ENCODE results near the gene RAP1GAP2. TPM values are rescaled to one million over a fixed set of nuclear protein-coding genes. Genes with fewer than 3 reads are reported as not detected.

Gene RAP1GAP2
- total and polyA plus RNA-seq, 2 of the 8 experiments (the other 6 are each of a cell fraction or from before 2014, with no cell fraction given): 24.0 to 63.8 TPM

- H2AFZ ChIP-seq (ENCODE audit: low read length): no peak overlapping the region
- H3K27ac ChIP-seq (ENCODE audit: low read depth, low read length): no peak overlapping the region
- no peak overlapping the region for H3K23ac ChIP-seq (ENCODE audit: insufficient read length)
- H4K5ac ChIP-seq (ENCODE audit: insufficient read length, low read depth, low read length): no peak overlapping the region
- H3K4me2 ChIP-seq (ENCODE audit: insufficient read depth in 1 of 2, low read depth in 2 of 2, low read length in 2 of 2): no peak overlapping the region
- ChIA-PET CTCF (ENCODE audit: partially characterized antibody) (interaction anchor here (0.9 to 2.5 kb wide), 8 partner anchors 12 to 734 kb away, joined by 3 to 6 read pairs (median 4); no protein-coding TSS in a partner anchor), POLR2A (ENCODE audit: partially characterized antibody) (no interaction called here)
- no peak overlapping the region for H2BK120ac ChIP-seq (replicated peaks; ENCODE audit: low read depth, low read length)
- no peak overlapping the region for H3K14ac ChIP-seq (ENCODE audit: insufficient read length)
- H3K4ac ChIP-seq (replicated peaks; ENCODE audit: insufficient read length, low read depth, low read length): no peak overlapping the region
- TF ChIP-seq ASH2L (IDR thresholded peaks at IDR 0.05; ENCODE audit: low read length) (no peak), BRCA1 (IDR thresholded peaks at IDR 0.05; ENCODE audit: low read depth, low read length) (no peak), SAP30 (IDR thresholded peaks at IDR 0.05; ENCODE audit: insufficient read depth, insufficient replicate concordance, low read length) (no peak), KDM1A (IDR thresholded peaks at IDR 0.05; ENCODE audit: borderline replicate concordance, low read length) (peak; percentile 66; the same call in 1 of the 2 replicates)
- H3K27me3 ChIP-seq (replicated peaks in 1 of 4; ENCODE audit: control insufficient read depth in 3 of 4, extremely low read depth in 1 of 4, insufficient read depth in 3 of 4, low read length in 3 of 4): no peaks in the 10 kb centered on the region
- DNase-seq (ENCODE audit: low read depth in 1 of 2, low spot score in 2 of 2): no peak
- no peaks in the 10 kb centered on the region for H3K36me3 ChIP-seq (ENCODE audit: control insufficient read depth in 2 of 4, insufficient read depth in 4 of 4, low read length in 3 of 4)
- H4K8ac ChIP-seq (ENCODE audit: extremely low read depth, insufficient read depth, low read length): no peak overlapping the region
- peaks cover 2% of the 10 kb centered on the region; the same call in 1 of the 2 replicates for H3K79me1 ChIP-seq (ENCODE audit: low read depth, low read length)
- H2BK15ac ChIP-seq (ENCODE audit: low read length): no peak overlapping the region
- peaks cover 5 to 8% of the 10 kb centered on the region in 2 experiments for H4K20me1 ChIP-seq (replicated peaks in 1 of 2; ENCODE audit: control insufficient read depth in 1 of 2, insufficient read depth in 2 of 2, low read length in 2 of 2)
- no peaks in the 10 kb centered on the region for H3K23me2 ChIP-seq (ENCODE audit: low read depth, low read length)
- no peak overlapping the region for H2BK12ac ChIP-seq (ENCODE audit: low read depth, low read length)
- H3K56ac ChIP-seq (replicated peaks; ENCODE audit: insufficient read length, low read depth, low read length): no peak overlapping the region
- no peak overlapping the region for H2BK20ac ChIP-seq (ENCODE audit: low read length)
- peaks cover 2 to 23% (median 7%) of the 10 kb centered on the region in 4 experiments; a peak in 5 of 7 replicates for H3K4me1 ChIP-seq (replicated peaks in 1 of 4; ENCODE audit: control insufficient read depth in 3 of 4, insufficient read depth in 4 of 4, low read length in 3 of 4)
- no peaks in the 10 kb centered on the region for H3K9me3 ChIP-seq (ENCODE audit: insufficient read depth in 2 of 2, low read depth in 1 of 2, low read length in 1 of 2)
- peaks cover 0 to 23% of the 10 kb centered on the region in 2 experiments; a peak in 3 of 4 replicates for H3K79me2 ChIP-seq (ENCODE audit: control insufficient read depth in 1 of 2, insufficient read depth in 2 of 2, low read length in 2 of 2)
- WGBS, 2 experiments (ENCODE audit: extremely low coverage in 1 of 2, insufficient coverage in 1 of 2, insufficient read length in 1 of 2, insufficient replicate concordance in 2 of 2, low coverage in 1 of 2, low lambda C conversion rate in 2 of 2, missing lambda C conversion rate in 1 of 2): 80% methylated on average over 12 of the region's 12 CpGs; no CpG with 5 or more reads in 1 of the 2 experiments
- no peak overlapping the region for H2AK5ac ChIP-seq (ENCODE audit: low read depth, low read length)
- FAIRE-seq: no peak
- H2BK5ac ChIP-seq (ENCODE audit: low read depth, low read length): no peak overlapping the region
- no peak overlapping the region for H3K18ac ChIP-seq (ENCODE audit: extremely low read depth, low read length)
- H3K4me3 ChIP-seq (ENCODE audit: extremely low read depth in 1 of 4, insufficient read depth in 2 of 4, low read depth in 3 of 4, low read length in 4 of 4): no peak overlapping the region
- no peak overlapping the region for H3K9ac ChIP-seq (replicated peaks in 1 of 4; ENCODE audit: extremely low read depth in 1 of 4, low read depth in 3 of 4, low read length in 3 of 4)
- H4K91ac ChIP-seq (replicated peaks; ENCODE audit: insufficient read length, low read length): no peak overlapping the region
Measured at GRCh38 chr17:2957631-2958286, 161.5 kb downstream of the RAP1GAP2 start.
